VCaP (cell line): ENCODE measurements around the gene CPSF7.

ENCODE experiments used
- H3K27ac ChIP-seq: fragments of 450-650 bp; 2 replicates; pipeline ENCODE4 v1.5.1; 2017
- TF ChIP-seq, protein P1 (sequence below): fragments of 450-650 bp; conservative IDR thresholded peaks from 2 replicates; pipeline ENCODE4 v1.5.1; 2017; ENCODE audit warnings: mild to moderate bottlenecking, moderate library complexity

Gene CPSF7

DNA sequence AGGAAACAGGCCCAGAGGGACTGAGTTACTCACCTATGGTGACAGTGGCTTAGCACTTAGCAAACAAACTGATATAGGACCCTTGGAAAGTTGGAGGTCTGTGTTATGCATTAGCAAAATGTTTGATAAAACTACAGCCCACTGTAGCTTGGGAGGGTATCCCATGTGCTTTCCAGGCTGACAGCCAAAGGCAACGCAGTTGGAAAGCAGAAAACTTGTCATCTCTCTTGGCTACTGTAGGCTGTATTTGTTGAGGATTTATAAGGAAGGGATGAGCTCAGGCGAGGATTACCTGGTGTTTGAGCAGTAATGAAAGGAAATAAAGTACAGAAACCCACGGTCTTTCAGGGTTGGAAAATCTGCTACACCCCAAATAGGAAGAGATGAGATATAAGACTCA, 23.9 kb upstream of the CPSF7 start:
- TF ChIP-seq, protein P1, sequence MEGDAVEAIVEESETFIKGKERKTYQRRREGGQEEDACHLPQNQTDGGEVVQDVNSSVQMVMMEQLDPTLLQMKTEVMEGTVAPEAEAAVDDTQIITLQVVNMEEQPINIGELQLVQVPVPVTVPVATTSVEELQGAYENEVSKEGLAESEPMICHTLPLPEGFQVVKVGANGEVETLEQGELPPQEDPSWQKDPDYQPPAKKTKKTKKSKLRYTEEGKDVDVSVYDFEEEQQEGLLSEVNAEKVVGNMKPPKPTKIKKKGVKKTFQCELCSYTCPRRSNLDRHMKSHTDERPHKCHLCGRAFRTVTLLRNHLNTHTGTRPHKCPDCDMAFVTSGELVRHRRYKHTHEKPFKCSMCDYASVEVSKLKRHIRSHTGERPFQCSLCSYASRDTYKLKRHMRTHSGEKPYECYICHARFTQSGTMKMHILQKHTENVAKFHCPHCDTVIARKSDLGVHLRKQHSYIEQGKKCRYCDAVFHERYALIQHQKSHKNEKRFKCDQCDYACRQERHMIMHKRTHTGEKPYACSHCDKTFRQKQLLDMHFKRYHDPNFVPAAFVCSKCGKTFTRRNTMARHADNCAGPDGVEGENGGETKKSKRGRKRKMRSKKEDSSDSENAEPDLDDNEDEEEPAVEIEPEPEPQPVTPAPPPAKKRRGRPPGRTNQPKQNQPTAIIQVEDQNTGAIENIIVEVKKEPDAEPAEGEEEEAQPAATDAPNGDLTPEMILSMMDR: no peak
- no peak overlapping the region; the same call in 1 of the 2 replicates for H3K27ac ChIP-seq

DNA sequence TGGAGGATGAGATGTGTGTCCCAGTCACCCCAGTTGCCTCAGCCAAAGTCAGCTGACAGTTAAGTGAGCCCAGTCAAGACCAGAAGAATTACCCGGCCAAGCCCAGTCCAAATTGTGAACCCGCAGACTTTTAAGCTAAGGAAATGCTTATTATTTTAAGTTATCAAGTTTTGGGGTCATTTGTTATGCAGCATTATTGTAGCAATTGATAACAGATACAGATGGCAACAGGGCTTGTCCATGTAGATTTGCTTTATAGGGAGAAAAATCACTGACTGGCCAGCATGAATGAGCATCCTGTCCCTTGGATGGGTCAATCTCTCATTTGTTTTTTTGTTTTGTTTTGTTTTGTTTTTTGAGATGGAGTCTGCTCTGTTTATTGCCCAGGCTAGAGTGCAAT, 23.1 kb upstream of the CPSF7 start:
- TF ChIP-seq, protein P1: no peak
- H3K27ac ChIP-seq: no peak overlapping the region; the same call in 1 of the 2 replicates

GRCh38 chr11:61448552-61448927, 18.8 kb upstream of the CPSF7 start:
- no peak overlapping the region for H3K27ac ChIP-seq
- TF ChIP-seq, protein P1: no peak

- no peak overlapping the region for H3K27ac ChIP-seq
- TF ChIP-seq, protein P1: no peak
These were observed 18.1 kb upstream of the CPSF7 start for GRCh38 chr11:61447601-61448551.

DNA sequence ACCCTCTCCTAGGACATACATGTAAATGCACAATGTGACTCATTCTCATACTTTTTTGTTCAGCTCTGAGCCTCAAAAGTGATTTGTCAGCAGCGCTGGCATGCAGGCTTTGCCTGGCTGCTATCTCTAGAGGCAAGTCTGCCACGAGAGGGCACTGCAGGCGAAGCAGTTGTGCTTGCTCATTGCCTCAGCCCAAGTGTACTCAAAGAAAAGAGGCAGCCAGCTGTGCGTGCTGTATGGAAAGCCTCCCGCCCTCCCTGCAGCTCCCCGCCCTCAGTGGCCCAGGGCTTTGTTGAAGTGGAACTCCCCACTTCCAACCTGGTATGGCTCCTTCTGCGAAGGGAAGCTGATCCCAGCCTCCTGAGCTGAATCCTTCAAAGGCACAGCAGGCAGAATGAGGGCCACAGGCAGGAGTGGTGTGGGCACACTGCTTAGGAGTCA, 16.5 kb upstream of the CPSF7 start:
- peak overlapping the region; percentile 34; the same call in 1 of the 2 replicates for H3K27ac ChIP-seq
- TF ChIP-seq, protein P1: peak; percentile 93

- H3K27ac ChIP-seq: peak overlapping the region; percentile 34
- TF ChIP-seq, protein P1: no peak
These were observed 15.7 kb upstream of the CPSF7 start for GRCh38 chr11:61445516-61445915.

GRCh38 chr11:61442616-61443015, 12.8 kb upstream of the CPSF7 start:
- TF ChIP-seq, protein P1: no peak

More at GRCh38 chr11:61442616-61443015, 12.8 kb upstream of the CPSF7 start:
- no peak overlapping the region for H3K27ac ChIP-seq
